ENCODE results near the gene SNRNP40.

SNRNP40 gene

DNA sequence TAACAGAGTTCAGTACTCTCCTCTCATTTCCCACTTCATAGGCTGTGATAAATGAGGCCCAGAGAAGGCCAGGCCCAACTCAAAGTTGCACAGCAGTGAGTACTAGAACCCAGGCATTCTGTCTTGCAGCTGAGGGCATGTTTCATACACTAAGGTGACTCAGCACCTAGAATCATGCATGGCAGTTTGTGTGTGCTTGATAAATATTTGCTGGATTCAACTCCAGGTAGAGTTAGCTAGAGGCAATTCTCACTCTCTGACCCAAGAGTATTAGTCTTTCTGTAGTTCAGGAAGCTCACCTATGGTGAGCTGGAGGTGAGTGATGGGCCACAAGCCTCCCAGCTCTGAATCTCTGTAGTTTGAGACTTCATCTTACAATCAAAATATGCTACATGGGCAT, 67.6 kb downstream of the SNRNP40 start:
- no peak for DNase-seq

DNA sequence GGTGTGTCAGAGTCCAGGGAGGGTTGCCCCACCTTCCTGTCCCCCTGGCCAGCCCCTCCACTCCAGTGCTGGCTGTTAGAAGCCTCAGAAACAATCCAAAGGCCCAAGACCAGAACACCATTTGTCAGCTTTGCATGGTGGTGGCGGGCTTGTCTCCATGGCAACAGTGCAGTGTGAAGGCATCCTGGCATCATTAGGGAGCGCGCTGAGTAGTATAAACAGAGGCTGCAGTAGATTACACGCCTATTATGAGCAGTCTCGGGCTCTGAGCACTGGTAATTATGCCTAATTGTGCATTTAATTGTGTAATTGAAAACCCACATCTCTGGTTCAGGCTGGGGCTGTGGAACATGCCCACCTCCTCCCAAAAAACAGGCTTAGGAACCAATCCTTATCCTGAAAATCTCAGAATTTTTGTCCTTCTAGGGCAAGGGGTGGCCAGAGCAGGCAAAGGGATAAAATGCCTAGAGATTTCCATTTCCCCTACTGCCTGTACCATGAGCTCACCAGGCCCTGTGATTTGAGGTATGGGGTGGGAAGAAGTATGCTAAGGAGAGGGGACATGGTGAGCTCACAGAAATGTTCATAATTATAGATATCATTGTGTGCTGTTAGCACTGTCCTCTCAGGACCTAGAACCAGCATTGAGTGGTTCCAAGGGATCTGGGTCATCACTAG, 68.6 kb downstream of the SNRNP40 start:
- no peak for DNase-seq

DNA sequence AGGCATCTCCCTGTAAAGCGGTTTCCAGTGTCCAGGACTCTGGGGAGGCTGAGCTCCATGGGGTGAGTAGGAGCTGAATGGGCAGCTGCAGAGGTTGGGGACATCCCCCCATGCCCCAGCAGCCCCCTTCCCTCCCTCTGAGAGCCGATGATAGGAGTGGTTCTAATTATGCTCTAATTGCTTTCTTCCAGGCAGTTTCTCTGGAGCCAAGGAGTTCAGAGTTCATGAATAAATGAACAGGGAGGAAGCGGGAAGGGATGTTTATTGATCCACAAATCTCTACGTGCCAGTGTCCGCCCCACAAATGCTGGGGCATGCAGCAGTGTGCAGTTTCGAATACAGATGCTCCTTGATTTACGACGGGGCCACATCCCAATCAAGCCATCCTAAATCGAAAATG, 72.5 kb downstream of the SNRNP40 start:
- DNase-seq = no peak

DNA sequence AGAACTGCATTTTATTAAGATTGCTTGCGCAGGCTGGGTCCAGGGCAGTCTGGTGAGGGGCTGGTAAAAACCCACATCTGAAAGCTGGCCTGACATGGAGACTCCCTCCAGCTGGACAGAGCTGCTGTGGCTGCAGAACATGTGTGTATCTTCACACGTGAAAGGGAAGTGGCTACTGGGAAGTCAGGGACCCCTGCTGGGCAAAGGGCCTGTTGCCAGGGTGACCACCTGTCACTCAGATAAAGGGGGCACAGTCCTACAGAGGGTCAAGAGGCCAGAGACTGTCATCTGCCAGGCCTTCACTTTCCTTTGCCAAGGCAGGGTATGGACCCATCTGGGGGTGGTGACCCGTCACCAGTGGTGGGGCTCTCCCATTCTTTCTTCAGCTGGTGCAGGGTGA, 74.4 kb downstream of the SNRNP40 start:
- no peak for DNase-seq

DNA sequence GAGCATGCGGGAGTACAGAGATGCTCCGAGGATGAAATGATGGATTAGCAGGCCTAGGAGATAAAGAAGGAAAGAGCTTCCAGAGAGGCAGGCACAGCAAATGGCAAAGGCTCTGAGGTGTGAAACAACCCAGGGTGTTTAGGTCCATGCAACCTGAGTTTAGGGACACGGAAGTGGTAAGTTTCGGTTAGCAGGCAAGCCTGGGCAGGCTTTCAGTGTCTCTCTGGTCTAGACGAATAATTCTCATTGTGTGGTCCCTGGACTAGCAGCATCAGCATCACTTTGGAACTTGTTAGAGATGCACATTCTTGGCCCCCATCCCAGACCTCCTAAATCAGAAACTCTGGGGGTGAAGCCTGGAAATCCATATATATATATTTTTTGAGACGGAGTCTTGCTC, 75.5 kb downstream of the SNRNP40 start:
- no peak for DNase-seq

DNA sequence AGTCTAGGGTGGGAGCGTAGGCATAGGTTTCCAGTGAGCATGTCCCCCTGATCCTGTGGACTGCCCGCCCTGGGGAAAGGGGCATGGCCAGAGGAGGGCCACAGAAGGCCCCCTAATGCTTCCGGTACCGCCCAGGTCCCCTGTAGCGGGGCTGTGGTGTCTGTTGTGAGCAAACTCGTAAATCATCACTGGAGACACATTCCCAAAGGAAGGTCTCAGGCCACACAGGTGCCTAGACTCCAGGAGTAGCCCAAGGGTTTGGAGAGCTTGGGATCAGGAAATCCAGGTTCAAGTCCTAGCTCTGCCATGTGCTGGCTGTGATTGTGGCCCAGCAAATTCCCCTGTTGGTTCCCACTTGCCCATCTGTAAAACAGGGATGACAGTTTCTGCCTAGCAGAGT, 77.1 kb downstream of the SNRNP40 start:
- no peak for DNase-seq

DNA sequence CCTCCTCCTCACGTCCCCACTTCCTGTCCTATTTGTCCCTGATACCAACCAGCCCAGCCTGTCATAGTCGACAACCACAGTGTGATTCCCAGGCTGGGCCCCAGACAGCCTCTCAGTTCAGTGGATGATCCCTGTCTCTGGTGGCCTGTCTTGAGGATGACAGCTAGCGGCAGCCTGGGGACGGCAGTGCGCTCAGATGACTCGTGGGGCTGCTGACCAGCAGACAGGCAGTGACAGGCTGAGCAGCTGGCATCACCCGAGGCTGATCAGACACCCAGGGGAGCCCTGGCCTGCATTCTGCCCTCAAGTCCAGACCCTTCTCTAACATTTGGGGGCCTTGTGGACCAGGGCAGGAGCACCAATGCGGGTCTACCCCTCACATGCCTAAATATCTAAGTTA, 77.9 kb downstream of the SNRNP40 start:
- no peak for DNase-seq

DNA sequence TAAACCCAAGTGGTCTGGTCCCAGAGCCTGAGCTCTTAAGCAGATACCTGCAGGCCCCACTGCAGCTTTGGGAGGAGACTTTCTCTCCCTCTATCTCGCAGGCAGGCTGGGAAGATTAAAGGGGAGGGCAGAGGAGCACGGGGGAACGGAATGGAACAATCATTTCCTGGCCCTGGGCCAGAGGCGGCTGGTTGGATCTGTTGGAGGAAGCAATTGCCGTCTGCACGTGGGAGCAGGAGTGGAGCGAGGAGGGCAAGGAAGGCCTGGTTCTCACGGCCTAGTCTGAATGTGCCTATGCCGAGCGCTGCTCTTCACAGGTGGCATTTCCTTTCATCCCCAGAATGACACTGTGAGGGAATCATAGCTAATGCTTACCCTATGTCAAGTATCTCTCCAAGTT, 80.6 kb downstream of the SNRNP40 start:
- no peak for DNase-seq

DNA sequence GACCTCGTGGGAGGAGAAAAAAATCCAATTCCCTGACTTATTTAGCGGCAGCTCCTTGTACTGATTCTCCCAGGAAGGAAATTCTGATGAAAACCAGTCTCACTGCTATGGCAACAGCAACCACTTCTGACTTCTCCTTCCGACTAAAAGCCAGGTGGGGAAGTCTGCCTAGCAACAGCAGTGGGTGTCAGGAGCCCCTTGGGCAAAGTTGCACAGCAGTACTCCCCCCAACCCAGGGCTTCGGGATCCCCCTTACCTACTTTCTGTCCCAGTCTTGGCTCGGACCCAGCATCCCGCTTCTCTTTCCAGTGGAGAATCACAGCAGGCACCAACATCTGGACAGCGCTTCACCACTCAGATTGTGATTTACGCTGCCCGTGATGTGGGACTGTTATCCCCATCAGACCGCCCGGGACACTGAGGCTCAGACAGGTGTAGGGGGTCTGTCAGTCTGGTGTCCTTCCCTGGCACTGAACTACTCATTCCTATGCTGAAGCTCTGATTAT, 81.5 kb downstream of the SNRNP40 start:
- no peak for DNase-seq

DNA sequence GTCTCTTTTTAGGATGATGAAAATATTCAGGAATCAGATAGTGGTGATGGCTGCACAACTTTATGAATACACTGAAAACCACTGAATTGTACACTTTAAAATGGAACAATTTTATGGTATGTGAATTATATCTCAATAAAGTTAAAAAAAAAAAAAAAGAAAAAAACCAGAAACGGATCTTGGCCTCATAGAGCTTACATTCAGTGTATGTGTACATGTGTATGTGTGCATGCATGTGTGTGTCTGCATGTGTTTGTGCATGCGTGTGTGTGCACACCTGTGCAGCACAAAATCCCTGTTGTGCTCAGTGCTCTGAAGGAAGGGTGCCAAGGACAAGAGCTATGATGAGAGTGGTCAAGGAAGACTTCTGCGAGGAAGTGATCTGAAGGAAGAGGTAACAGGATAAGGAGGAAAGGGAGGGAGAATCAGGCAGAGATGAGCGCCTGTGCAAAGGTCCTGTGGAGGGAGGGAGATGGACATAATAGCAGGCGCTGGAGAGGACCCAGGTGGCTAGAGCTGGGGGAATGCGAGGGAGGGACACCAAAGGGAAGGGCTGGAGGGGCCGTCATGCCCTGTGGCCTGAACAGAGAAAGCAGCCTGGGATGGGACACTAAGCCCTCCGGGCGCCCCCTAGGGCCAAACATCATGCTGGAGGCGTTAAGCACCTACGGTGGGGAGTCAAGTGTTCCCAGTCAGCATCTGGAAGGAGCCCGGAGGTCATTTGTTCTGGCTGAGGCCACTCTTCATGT, 82.1 kb downstream of the SNRNP40 start:
- DNase-seq = no peak
